ENCODE measurements around the gene FPGS.

FPGS gene

DNA sequence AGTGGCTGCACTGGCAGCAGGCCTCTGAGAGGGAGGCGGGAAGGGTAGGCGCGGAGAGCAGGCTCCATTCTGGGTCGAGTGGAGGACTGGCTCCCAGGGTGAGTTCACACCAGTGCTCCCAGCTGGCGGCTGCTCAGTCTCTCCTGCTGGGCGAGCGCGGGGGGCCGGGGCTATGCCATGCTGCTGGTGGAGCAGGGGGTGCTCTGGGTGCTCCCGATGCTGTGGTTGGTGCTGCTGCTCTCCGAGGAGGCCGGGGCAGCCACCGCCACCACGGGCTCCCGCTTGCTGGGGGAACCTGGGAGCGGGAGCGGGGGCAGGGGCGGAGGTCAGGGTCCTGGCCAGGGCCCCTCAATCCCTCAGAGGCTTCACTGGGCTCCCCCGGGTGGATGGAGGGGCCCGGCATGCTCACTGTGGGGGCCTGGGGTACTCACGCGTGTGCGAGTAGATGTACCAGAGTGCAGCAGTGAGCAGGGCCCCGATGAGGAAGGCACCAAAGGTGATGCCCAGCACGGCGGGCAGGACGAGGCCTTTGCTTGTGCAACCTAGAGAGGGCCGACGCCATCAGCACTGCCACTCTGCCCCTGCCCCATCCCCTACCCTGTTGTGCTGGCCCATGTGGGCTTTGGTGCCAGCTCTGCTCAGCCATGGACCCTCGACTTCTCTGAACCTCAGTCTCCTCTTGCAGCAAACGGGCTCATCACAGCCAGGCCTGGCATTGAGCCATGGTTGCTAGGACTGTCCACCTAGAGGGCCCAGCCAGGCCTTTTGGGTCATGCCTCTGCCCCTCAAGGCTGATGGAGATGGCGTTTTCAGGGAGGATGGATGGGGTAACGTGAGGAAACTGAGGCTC lies 13.1 kb downstream of the FPGS start:
- TF ChIP-seq, protein P1, sequence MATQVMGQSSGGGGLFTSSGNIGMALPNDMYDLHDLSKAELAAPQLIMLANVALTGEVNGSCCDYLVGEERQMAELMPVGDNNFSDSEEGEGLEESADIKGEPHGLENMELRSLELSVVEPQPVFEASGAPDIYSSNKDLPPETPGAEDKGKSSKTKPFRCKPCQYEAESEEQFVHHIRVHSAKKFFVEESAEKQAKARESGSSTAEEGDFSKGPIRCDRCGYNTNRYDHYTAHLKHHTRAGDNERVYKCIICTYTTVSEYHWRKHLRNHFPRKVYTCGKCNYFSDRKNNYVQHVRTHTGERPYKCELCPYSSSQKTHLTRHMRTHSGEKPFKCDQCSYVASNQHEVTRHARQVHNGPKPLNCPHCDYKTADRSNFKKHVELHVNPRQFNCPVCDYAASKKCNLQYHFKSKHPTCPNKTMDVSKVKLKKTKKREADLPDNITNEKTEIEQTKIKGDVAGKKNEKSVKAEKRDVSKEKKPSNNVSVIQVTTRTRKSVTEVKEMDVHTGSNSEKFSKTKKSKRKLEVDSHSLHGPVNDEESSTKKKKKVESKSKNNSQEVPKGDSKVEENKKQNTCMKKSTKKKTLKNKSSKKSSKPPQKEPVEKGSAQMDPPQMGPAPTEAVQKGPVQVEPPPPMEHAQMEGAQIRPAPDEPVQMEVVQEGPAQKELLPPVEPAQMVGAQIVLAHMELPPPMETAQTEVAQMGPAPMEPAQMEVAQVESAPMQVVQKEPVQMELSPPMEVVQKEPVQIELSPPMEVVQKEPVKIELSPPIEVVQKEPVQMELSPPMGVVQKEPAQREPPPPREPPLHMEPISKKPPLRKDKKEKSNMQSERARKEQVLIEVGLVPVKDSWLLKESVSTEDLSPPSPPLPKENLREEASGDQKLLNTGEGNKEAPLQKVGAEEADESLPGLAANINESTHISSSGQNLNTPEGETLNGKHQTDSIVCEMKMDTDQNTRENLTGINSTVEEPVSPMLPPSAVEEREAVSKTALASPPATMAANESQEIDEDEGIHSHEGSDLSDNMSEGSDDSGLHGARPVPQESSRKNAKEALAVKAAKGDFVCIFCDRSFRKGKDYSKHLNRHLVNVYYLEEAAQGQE (IDR thresholded peaks at IDR 0.05; ENCODE audit: insufficient read depth in 1 of 2, low read depth in 2 of 2, low read length in 2 of 2) = no peak
- TF ChIP-seq SIN3A (IDR thresholded peaks at IDR 0.05; ENCODE audit: borderline replicate concordance, insufficient read depth, low read length) = no peak
- TF ChIP-seq TAF1 (IDR thresholded peaks at IDR 0.05; ENCODE audit: borderline replicate concordance, insufficient read depth, low read length) = no peak
- TF ChIP-seq POLR2AphosphoS5 (IDR thresholded peaks at IDR 0.05; ENCODE audit: low read depth, low read length) = no peak
- no peak for TF ChIP-seq FOXP2 (optimal IDR thresholded peaks at IDR 0.05; ENCODE audit: borderline replicate concordance, extremely low read depth, extremely low read length, insufficient read depth)

DNA sequence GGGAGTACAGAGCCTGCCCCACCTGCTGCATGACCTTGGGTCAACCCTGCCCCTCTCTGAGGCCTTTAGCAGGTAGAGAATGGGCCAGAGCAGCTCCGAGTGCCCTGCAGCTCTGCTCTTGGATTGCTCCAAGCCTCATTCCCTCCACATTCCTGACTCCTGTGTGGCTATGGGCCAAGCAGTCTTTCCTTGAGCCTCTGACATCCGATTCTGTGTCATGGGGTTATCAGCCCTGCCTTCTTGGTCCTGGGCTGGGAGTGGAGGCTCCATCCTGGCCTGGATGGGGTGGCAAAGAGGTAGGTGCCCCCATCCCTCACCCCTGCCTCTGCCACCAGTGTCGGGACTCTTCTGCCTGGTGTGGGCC lies 13.7 kb downstream of the FPGS start:
- no peak for TF ChIP-seq POLR2AphosphoS5 (IDR thresholded peaks at IDR 0.05; ENCODE audit: low read depth, low read length)
- TF ChIP-seq, protein P1 (IDR thresholded peaks at IDR 0.05; ENCODE audit: insufficient read depth in 1 of 2, low read depth in 2 of 2, low read length in 2 of 2) = no peak
- TF ChIP-seq FOXP2 (optimal IDR thresholded peaks at IDR 0.05; ENCODE audit: borderline replicate concordance, extremely low read depth, extremely low read length, insufficient read depth) = no peak
- TF ChIP-seq SIN3A (IDR thresholded peaks at IDR 0.05; ENCODE audit: borderline replicate concordance, insufficient read depth, low read length) = no peak
- no peak for TF ChIP-seq TAF1 (IDR thresholded peaks at IDR 0.05; ENCODE audit: borderline replicate concordance, insufficient read depth, low read length)

DNA sequence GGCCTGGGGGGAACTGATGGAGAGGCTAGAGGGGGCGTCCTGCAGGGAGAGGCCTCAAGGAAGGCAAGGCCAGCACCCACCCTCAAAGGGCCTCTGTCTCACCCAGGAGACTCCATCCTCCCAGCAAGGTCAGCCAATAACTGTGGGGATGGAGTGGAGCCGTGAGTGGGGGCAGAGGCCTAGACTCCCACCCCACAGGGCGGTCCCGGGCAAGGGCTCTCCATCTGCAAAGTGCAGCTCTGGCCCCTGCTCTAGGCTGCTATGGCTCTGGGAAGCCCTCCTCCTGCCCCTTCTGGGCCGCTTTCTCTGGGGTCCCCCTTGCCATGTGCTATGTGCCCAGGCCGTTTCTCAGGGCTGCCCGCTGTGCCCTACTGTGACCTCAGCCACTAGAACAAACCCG lies 14.0 kb downstream of the FPGS start:
- TF ChIP-seq TAF1 (IDR thresholded peaks at IDR 0.05; ENCODE audit: borderline replicate concordance, insufficient read depth, low read length) = no peak
- TF ChIP-seq POLR2AphosphoS5 (IDR thresholded peaks at IDR 0.05; ENCODE audit: low read depth, low read length) = no peak
- TF ChIP-seq, protein P1 (IDR thresholded peaks at IDR 0.05; ENCODE audit: insufficient read depth in 1 of 2, low read depth in 2 of 2, low read length in 2 of 2) = no peak
- TF ChIP-seq FOXP2 (optimal IDR thresholded peaks at IDR 0.05; ENCODE audit: borderline replicate concordance, extremely low read depth, extremely low read length, insufficient read depth) = no peak
- no peak for TF ChIP-seq SIN3A (IDR thresholded peaks at IDR 0.05; ENCODE audit: borderline replicate concordance, insufficient read depth, low read length)

DNA sequence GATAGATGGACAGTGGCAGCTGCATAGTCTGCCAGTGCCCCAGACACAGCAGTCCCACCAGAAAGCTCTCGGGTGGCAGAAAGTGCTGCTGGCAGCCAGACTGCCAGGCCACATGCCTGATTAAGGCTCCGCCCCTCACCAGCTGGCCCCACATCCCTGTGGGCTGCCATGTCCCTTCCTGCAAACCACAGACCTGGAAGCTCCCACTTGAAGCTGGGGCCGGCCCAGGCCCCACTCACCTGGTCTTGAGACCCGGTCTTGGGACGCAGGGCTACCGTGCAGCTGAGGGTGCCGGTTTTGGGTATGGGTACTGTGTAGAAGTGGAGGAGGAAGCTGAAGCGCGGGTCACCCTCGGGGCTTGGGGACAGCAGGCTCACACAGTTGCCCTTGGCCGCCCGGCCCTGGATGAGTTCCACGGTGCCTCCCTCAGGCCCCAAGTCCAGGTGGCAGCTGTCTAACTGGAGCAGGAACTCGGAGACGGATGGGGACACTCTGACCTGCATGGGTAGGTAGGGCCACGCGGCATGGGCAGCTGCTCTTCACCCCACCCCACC lies 15.3 kb downstream of the FPGS start:
- TF ChIP-seq POLR2AphosphoS5 (IDR thresholded peaks at IDR 0.05; ENCODE audit: low read depth, low read length) (no peak), TAF1 (IDR thresholded peaks at IDR 0.05; ENCODE audit: borderline replicate concordance, insufficient read depth, low read length) (no peak), SIN3A (IDR thresholded peaks at IDR 0.05; ENCODE audit: borderline replicate concordance, insufficient read depth, low read length) (no peak), FOXP2 (optimal IDR thresholded peaks at IDR 0.05; ENCODE audit: borderline replicate concordance, extremely low read depth, extremely low read length, insufficient read depth) (no peak)
- TF ChIP-seq, protein P1 (IDR thresholded peaks at IDR 0.05; ENCODE audit: insufficient read depth in 1 of 2, low read depth in 2 of 2, low read length in 2 of 2) = no peak
